Measurements from ENCODE around the gene NEAT1. TPM values are rescaled to one million over a fixed set of nuclear protein-coding genes. Genes with fewer than 3 reads are reported as not detected.

NEAT1 gene
- total RNA-seq, 1 donor from 2014 or later, result 1,527 TPM

DNA sequence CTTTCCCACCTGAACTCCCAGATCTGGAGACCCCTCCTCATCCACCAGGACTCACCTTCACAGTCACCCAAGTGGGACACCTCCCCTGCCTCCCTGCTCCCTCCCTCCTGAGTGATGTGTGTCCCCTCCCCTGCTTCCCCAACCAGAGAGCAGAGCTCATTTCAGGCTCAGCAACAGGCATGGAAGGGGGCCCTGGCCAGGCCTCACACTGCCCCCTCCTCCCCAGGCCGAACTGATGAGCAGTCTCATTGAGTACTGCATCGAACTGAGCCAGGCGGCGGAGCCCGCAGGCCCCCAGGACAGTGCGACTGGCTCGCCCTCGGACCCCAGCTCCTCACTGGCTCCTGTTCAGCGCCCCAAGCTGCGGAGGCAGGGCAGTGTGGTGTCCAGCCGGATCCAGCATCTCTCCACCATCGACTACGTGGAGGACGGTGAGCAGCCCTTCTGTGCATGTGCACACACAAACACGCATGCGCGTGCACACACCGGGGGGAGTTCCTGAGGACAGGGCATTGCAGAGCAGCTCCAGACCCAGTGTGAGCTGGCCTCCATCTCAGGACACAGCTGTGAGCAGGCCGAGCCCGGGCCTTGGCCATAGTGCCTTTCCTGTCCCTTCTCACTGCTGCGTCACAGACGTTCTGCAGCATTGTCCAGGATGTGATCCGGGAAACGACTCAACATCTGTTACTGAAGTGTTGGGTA lies 17.8 kb upstream of the NEAT1 start:
- no peak for DNase-seq (ENCODE audit: low spot score)

GRCh38 chr11:65410936-65411680 lies 11.5 kb upstream of the NEAT1 start:
- DNase-seq (ENCODE audit: low spot score), result peak; percentile 83

- DNase-seq (ENCODE audit: low spot score), result peak; percentile 86
Observed at GRCh38 chr11:65411681-65412070, 10.9 kb upstream of the NEAT1 start.

- DNase-seq (ENCODE audit: low spot score), result peak; percentile 80
Observed at GRCh38 chr11:65412271-65413076, 10.1 kb upstream of the NEAT1 start.

DNA sequence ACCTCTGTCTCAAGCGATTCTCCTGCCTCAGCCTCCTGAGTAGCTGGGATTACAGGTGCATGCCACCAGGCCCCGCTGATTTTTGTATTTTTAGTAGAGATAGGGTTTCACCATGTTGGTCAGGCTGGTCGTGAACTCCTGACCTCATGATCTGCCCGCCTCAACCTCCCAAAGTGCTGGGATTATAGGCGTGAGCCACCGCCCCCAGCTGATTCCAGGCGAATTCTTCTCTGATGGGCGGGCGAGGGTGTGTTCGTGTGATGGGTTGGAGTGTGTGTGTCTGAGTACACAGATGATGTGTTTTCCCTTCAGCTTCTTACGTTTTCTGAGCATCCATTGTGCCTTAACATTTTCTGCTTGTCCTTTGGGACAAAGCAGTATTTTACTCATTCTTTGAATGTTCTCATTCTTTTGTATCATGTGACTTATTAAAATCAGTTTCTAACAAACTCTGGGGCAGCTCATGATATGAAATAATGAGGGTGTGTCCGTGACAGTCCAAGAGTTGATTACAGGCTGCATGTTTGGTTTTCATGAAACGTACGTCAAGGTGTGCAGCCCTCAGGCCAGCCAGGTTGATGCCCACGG lies 9.4 kb upstream of the NEAT1 start:
- DNase-seq (ENCODE audit: low spot score), result peak; percentile 87

DNA sequence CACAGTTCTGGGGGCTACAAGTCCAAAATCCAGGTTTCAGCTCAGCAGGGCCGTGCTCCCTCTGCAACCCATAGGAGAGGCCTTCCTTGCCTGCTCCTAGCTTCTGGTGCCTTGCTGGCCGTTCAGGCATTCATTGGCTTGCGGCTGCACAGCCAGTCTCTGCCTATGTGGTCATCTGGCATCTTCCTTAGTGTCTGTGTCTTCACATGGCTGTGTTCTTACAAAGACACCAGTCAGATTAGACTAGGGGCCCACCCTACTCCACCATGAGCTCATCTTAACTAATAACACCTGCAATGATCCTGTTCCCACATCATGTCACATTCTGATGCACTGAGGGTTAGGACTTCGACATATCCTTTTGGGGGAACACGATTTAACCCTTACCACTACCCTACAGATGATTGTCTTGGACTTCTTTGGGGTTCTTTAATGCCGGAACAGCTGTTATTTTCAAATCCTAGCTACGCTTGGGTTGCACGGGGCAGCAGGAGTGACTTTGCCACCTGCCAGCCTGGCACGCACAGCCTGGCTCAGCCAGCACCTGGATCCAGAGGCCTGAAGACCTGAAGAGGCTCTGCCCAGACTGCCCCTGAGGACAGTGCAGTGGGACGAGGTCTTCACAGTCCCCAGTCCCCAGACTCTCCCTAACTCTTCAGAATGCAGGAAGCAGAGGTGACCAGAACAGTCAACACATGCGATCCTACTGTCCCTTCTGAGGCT lies 7.7 kb upstream of the NEAT1 start:
- DNase-seq (ENCODE audit: low spot score), result peak; percentile 81

DNA sequence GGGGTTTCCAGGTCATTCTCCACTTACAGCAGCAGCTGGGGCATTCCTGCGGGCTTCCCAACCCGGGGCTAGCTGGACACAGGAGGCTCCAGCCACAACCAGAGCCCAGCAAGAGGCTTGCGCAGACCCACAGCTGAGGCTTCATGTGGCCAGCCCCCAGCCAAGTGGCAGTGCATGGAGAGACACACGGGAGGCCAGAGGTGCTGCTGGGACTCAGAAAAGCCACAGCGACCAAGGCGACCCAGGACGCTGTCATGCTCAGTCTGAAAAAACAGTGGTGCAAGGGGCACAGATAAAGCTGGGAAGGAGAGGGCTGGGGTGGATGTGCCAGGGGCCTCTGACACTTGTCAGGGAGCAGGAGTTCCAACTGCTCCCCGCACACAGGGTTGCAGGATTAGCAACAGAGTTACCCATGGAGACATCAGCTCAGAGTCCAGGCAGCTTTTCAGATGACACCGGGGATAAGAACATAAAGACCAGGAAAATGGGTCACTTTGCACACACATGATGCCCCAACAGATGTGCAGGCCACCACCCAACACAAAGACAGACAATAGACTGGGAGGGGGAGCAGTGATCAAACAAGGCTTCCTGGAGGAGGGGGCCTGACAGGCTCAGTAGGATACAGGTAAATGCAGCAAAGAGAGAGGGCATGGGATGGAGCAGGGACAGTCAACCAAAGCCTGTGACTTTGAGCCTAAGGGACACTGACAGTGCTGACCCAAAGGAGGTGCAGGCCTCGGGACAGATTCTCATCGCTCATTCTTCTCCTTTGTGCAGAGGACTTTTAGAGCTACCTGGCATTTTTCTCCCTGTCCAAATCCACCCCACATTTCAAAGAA lies 6.9 kb upstream of the NEAT1 start:
- DNase-seq (ENCODE audit: low spot score), result peak; percentile 79

DNA sequence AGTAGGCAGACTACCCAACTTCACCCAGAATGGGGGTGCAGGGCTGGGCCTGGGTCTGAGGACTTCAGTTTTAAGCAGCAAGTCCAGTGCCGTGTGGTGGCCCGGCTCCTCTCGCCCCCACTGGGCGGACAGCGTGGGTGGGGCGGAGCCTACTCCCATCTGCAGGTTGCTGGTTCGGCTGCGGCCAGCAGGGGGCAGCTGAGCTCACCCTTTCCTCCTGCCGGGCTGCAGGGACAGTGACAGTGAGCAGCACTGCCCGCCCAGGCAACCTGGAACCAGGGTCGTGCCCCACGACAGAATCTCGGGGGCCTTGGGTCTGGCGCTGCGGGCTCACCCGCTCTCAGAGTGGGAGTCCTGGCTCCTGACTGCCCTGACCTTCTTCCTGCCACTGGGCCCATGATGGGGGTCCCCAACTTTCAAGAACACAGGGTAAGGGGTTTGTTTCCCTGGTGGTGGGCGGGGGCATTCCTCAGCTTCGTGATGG lies 6.2 kb upstream of the NEAT1 start:
- peak; percentile 98 for DNase-seq (ENCODE audit: low spot score)

- DNase-seq (ENCODE audit: low spot score), result peak; percentile 89
Observed at GRCh38 chr11:65416841-65417701, 5.5 kb upstream of the NEAT1 start.

GRCh38 chr11:65417702-65418430 lies 4.7 kb upstream of the NEAT1 start:
- peak; percentile 90 for DNase-seq (ENCODE audit: low spot score)

GRCh38 chr11:65418431-65418680 lies 4.2 kb upstream of the NEAT1 start:
- DNase-seq (ENCODE audit: low spot score), result no peak

DNA sequence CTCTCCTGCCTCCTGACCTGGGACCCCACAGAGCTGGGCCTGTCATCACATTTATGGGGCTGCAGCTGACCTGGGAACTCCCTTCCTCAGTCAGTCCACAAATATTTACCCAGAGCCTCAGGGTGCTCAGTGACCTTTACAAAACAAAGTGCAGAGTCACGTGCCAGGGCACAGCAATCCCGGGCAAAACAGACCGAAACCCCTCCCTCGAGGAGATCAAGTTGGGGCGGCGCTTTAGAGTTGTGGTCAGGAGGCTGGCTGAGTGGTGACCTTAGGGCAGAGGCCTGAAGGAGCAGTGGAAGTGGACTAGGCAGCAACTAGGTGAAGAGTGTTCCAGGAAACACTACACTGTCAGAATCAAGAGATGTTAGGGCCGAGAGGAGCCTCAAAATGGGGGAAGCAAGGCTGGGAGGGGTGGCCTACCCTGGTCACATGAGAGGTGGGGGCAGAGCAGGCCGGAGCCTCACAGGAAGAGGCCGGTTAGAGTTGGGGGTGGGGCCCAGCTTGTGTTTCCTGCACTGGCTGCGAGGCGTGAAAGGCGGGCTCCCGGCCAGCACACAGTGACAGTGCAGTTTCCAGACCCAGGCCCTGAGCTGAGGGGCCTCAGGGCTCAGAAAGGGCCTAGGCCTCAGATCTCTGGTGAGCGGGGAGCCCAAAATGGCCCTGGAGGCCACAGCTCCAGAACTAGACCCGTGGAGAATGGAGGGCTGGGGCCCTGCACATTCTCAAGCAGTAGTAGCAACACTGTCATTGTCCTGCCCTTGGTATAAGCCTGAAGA lies 3.7 kb upstream of the NEAT1 start:
- peak; percentile 97 for DNase-seq (ENCODE audit: low spot score)

DNA sequence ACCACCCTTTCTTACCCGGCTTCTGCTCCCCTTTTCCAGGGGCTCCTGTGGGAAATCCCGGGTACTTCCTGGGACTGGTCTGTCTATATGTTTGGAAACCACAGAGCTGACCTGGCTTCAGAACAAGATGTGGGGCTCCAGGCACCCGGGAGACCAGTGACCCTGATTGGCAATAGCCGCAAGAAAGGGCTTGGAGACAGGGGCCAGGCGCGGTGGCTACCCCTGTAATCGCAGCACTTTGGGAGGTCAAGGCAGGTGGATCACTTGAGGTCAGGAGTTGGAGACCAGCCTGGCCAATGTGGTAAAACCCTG lies 3.2 kb upstream of the NEAT1 start:
- no peak for DNase-seq (ENCODE audit: low spot score)

- DNase-seq (ENCODE audit: low spot score), result peak; percentile 94
Observed at GRCh38 chr11:65419772-65420481, 2.7 kb upstream of the NEAT1 start.

DNA sequence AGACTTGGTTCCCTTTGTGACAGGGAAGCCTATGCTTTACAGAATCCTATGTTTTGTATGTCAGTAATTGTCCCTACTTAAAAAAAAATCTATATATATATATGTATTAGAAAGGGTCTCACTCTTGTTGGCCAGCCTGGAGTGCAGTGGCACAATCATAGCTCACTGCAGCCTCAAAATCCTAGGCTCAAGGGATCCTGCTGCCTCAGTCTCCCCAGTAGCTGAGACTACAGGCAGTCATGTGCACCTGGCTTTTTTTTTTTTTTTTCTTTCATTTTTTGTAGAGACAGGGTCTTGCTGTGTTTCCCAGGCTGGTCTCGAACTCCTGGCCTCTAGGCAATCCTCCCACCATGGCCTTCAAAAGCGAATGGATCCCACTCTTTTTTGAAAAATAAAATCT lies 2.1 kb upstream of the NEAT1 start:
- DNase-seq (ENCODE audit: low spot score), result no peak

DNA sequence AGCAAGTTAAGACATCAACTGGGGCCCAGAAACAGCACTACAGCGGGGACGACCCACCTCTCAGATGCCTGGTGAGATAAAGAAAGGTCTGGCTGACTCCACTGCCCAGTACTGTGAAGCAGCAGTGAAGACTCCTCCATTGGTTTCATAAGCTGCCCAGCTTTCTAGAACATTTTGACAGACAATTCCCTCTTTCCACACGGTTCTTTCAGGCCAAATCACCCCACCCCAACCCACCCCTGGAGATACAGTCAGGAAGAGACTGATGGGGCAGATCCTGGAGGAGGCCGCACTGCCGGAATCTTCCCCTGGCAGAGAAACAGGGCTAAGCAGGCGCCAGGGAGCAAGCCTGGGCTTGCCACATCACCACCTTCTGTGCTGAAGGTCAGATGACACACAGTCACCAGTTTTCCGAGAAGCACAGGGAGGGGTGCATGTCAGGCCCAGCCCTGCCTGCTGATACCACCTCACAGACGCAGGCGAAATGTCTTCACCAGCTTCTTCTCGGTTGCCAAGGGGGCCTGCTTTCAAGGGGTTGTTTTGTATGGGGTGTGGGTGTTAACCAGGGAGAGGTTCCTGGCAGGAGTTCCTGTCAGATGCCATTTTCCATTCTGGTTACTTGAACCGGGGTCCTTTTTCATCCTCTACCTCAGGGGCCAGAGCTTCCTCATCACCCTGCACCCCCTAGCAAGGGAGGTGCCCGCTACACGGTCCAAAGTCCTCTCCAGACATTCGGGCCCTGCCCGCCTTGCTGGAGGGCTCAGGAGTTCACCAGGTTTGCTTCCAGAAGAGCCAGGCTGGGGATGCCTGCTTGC lies 1.4 kb upstream of the NEAT1 start:
- DNase-seq (ENCODE audit: low spot score), result peak; percentile 96

Data from mesenteric fat pad (tissue), 1 donor.